ENCODE data around the gene C14orf132. TPM values are rescaled to one million over a fixed set of nuclear protein-coding genes. Genes with fewer than 3 reads are reported as not detected.

C14orf132 gene
- total RNA-seq, 1 donor from 2014 or later, result 8.0 TPM

DNA sequence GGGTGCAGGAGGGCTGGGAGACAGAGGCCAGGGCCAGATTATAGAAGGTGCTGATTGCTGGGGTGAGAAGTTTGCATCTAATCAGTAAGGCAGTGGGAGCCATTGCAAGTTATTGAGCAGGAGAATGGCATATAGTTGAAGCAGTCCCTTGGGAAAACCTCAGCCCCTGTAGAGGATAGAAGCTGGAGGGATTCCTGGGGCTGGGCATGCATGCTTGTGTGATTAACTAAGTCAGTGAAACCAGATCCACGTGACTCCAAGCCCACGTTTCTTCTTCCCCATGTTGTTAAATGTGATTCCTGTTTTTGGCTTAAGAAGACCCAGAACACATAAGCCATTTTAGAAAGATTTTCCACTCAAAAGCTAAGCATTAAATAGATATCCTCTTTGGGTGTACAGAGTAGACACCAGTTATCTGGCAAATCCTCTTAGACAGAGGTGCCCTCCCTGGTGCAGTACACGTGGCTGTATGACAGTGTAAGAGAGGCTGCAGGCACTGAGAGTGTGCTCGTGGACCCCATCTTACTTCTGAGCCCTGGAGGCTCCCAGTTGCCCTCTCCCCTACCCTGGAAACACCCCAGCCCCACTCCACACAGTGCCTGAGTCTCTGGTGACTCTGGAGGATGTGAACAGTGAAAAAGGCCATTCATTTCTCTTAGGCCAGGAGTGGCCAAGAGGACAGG is 3.2 kb downstream of the C14orf132 start:
- Histone ChIP-seq H3K4me1 (ENCODE audit: insufficient read depth, low read length) (peaks cover 21% of the 10 kb centered on the region), H2AFZ (ENCODE audit: low read depth, low read length) (no peak overlapping the region), H3K27ac (ENCODE audit: low read depth, low read length) (no peak overlapping the region), H3K79me2 (ENCODE audit: insufficient read depth, low read length) (peaks cover 81% of the 10 kb centered on the region), H3K4me2 (ENCODE audit: low read length) (peak overlapping the region; percentile 86), H3K9me3 (ENCODE audit: insufficient read depth, low read depth, low read length) (no peaks in the 10 kb centered on the region), H4K20me1 (ENCODE audit: insufficient read depth, low read length) (peaks cover 72% of the 10 kb centered on the region), H3K36me3 (ENCODE audit: insufficient read depth, low read length) (no peaks in the 10 kb centered on the region), H3K27me3 (ENCODE audit: insufficient read depth, low read length) (no peaks in the 10 kb centered on the region), H3K4me3 (ENCODE audit: insufficient read depth, low read depth, low read length) (no peak overlapping the region), H3K9ac (ENCODE audit: low read length) (no peak overlapping the region)
- Mint-ChIP-seq H3K4me1 (ENCODE audit: low read depth, unreplicated experiment) (peaks cover 5% of the 10 kb centered on the region), H3K27ac (ENCODE audit: unreplicated experiment) (no peak overlapping the region), H3K27me3 (ENCODE audit: low read depth, unreplicated experiment) (peaks cover 42% of the 10 kb centered on the region), H3K4me3 (ENCODE audit: unreplicated experiment) (no peak overlapping the region), H3K9me3 (ENCODE audit: unreplicated experiment) (peaks cover 2% of the 10 kb centered on the region), H3K36me3 (ENCODE audit: low read depth, unreplicated experiment) (peaks cover 2% of the 10 kb centered on the region)
- TF ChIP-seq, protein P1, sequence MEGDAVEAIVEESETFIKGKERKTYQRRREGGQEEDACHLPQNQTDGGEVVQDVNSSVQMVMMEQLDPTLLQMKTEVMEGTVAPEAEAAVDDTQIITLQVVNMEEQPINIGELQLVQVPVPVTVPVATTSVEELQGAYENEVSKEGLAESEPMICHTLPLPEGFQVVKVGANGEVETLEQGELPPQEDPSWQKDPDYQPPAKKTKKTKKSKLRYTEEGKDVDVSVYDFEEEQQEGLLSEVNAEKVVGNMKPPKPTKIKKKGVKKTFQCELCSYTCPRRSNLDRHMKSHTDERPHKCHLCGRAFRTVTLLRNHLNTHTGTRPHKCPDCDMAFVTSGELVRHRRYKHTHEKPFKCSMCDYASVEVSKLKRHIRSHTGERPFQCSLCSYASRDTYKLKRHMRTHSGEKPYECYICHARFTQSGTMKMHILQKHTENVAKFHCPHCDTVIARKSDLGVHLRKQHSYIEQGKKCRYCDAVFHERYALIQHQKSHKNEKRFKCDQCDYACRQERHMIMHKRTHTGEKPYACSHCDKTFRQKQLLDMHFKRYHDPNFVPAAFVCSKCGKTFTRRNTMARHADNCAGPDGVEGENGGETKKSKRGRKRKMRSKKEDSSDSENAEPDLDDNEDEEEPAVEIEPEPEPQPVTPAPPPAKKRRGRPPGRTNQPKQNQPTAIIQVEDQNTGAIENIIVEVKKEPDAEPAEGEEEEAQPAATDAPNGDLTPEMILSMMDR (IDR thresholded peaks at IDR 0.05; ENCODE audit: insufficient read depth, low read depth, low read length), result no peak
- TF ChIP-seq EZH2 (IDR thresholded peaks at IDR 0.05; ENCODE audit: insufficient read depth, low read length), result no peak
- FAIRE-seq (no peak), DNase-seq (ENCODE audit: low read depth) (peak; percentile 73)

DNA sequence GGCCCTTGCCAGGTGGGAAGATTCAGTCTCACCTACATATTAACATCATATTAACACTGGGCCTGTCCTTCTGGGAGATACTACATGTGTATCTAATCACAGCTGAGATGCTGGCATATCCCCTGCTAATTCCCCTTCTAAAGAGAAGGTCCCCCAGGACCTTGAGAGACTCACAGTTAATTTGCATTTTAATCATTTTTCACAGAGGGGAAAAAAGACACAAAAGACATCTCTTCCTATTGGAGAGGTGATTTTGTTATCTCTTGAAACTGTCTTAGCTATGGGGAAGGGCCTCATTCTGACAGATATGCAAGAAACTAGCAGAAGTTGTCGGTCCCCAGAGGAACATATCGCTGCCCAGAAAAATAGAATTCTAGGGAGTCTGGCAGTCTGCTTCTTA is 7.5 kb downstream of the C14orf132 start:
- Mint-ChIP-seq H3K9me3 (ENCODE audit: unreplicated experiment) (peaks cover 2% of the 10 kb centered on the region), H3K4me1 (ENCODE audit: low read depth, unreplicated experiment) (peaks cover 9% of the 10 kb centered on the region), H3K36me3 (ENCODE audit: low read depth, unreplicated experiment) (no peaks in the 10 kb centered on the region), H3K27me3 (ENCODE audit: low read depth, unreplicated experiment) (peaks cover 17% of the 10 kb centered on the region), H3K27ac (ENCODE audit: unreplicated experiment) (no peak overlapping the region), H3K4me3 (ENCODE audit: unreplicated experiment) (no peak overlapping the region)
- TF ChIP-seq, protein P1 (IDR thresholded peaks at IDR 0.05; ENCODE audit: insufficient read depth, low read depth, low read length), result no peak
- no peak for TF ChIP-seq EZH2 (IDR thresholded peaks at IDR 0.05; ENCODE audit: insufficient read depth, low read length)
- Histone ChIP-seq H3K27ac (ENCODE audit: low read depth, low read length) (no peak overlapping the region), H3K4me1 (ENCODE audit: insufficient read depth, low read length) (peaks cover 3% of the 10 kb centered on the region), H3K4me2 (ENCODE audit: low read length) (no peak overlapping the region), H3K9ac (ENCODE audit: low read length) (no peak overlapping the region), H3K36me3 (ENCODE audit: insufficient read depth, low read length) (no peaks in the 10 kb centered on the region), H4K20me1 (ENCODE audit: insufficient read depth, low read length) (peaks cover 78% of the 10 kb centered on the region), H3K27me3 (ENCODE audit: insufficient read depth, low read length) (no peaks in the 10 kb centered on the region), H3K79me2 (ENCODE audit: insufficient read depth, low read length) (peaks cover 93% of the 10 kb centered on the region), H2AFZ (ENCODE audit: low read depth, low read length) (no peak overlapping the region), H3K9me3 (ENCODE audit: insufficient read depth, low read depth, low read length) (no peaks in the 10 kb centered on the region), H3K4me3 (ENCODE audit: insufficient read depth, low read depth, low read length) (no peak overlapping the region)
- DNase-seq (ENCODE audit: low read depth) (no peak), FAIRE-seq (no peak)

DNA sequence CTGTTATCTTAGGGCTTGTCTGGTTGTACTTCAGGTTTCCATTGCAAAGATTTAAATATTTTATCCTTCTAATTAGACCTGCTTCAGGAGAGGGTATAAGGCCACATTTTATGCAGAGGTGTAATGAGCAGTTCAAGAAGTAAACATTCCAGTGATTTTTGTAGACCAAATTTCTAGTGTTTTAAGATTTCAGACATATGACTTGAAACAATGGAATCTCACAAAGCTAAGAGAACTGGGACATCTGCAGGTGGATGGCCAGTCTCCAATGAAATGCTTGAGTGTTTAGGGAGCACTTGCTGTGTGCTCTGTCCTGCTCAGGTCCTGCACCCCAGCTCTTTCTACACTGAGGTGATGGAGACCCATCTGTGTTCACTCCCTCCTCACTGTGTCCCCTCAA is 7.9 kb downstream of the C14orf132 start:
- Mint-ChIP-seq H3K4me1 (ENCODE audit: low read depth, unreplicated experiment) (peaks cover 9% of the 10 kb centered on the region), H3K9me3 (ENCODE audit: unreplicated experiment) (peaks cover 2% of the 10 kb centered on the region), H3K36me3 (ENCODE audit: low read depth, unreplicated experiment) (no peaks in the 10 kb centered on the region), H3K27me3 (ENCODE audit: low read depth, unreplicated experiment) (peaks cover 14% of the 10 kb centered on the region), H3K27ac (ENCODE audit: unreplicated experiment) (no peak overlapping the region), H3K4me3 (ENCODE audit: unreplicated experiment) (no peak overlapping the region)
- H3K4me1 ChIP-seq (ENCODE audit: insufficient read depth, low read length), result peaks cover 4% of the 10 kb centered on the region
- H3K27ac ChIP-seq (ENCODE audit: low read depth, low read length), result no peak overlapping the region
- H3K36me3 ChIP-seq (ENCODE audit: insufficient read depth, low read length), result no peaks in the 10 kb centered on the region
- H2AFZ ChIP-seq (ENCODE audit: low read depth, low read length), result no peak overlapping the region
- no peak for FAIRE-seq
- DNase-seq (ENCODE audit: low read depth), result peak; percentile 72
- peaks cover 93% of the 10 kb centered on the region for H3K79me2 ChIP-seq (ENCODE audit: insufficient read depth, low read length)
- H3K9me3 ChIP-seq (ENCODE audit: insufficient read depth, low read depth, low read length), result no peaks in the 10 kb centered on the region
- H3K4me2 ChIP-seq (ENCODE audit: low read length), result no peak overlapping the region
- TF ChIP-seq, protein P1 (IDR thresholded peaks at IDR 0.05; ENCODE audit: insufficient read depth, low read depth, low read length), result no peak
- TF ChIP-seq EZH2 (IDR thresholded peaks at IDR 0.05; ENCODE audit: insufficient read depth, low read length), result no peak
- peaks cover 78% of the 10 kb centered on the region for H4K20me1 ChIP-seq (ENCODE audit: insufficient read depth, low read length)
- H3K9ac ChIP-seq (ENCODE audit: low read length), result no peak overlapping the region
- no peaks in the 10 kb centered on the region for H3K27me3 ChIP-seq (ENCODE audit: insufficient read depth, low read length)
- no peak overlapping the region for H3K4me3 ChIP-seq (ENCODE audit: insufficient read depth, low read depth, low read length)

All from astrocyte (in vitro differentiated cells and primary cell).